Right atrium auricular region (tissue), 2 donors: ENCODE data around the gene ADGRD1. TPM values are rescaled to one million over a fixed set of nuclear protein-coding genes. Genes with fewer than 3 reads are reported as not detected.

ENCODE experiments used
- DNase-seq: peaks from one replicate; pipeline ENCODE4 v3.0.0-alpha.2; 2019; ENCODE audit warnings: low spot score
- H3K27ac ChIP-seq, 2 donors: fragments of 200-600 bp; sonication (generic); 1 replicate in 1 of 2; 2 replicates in 1 of 2; pipeline ENCODE4 v1.5.1; 2016 to 2019
- H3K27me3 ChIP-seq, 2 donors: fragments of 200-600 bp; sonication (generic); one replicate each; pipeline versions ENCODE4 v1.5.1 to v1.6.0; 2017 to 2019
- H3K36me3 ChIP-seq: fragments of 200-600 bp; sonication (generic); one replicate; pipeline ENCODE4 v1.5.1; 2016
- H3K4me1 ChIP-seq, 2 donors: fragments of 200-600 bp; sonication (generic); one replicate each; pipeline versions ENCODE4 v1.5.1 to v1.6.0; 2017 to 2019
- H3K4me3 ChIP-seq, 2 donors: fragments of 200-600 bp; sonication (generic); 1 replicate in 1 of 2; 2 replicates in 1 of 2; pipeline ENCODE4 v1.5.1; 2017 to 2019; ENCODE audit warnings: mild to moderate bottlenecking in 1 of 2, moderate library complexity in 1 of 2
- H3K9me3 ChIP-seq, 2 donors: fragments of 200-600 bp; sonication (generic); one replicate each; pipeline ENCODE4 v1.5.1; 2019
- total RNA-seq, 2 donors: library from RNA; depleted of rRNA; stranded (reverse); fragments of >200 nt; gene quantifications; one replicate each; pipeline ENCODE4 v1.1.0, GENCODE V29; 2016
- TF ChIP-seq, protein P1 (sequence below), 2 donors: fragments of 200-600 bp; sonication (generic); IDR thresholded peaks; one replicate each; pipeline ENCODE4 v1.5.1; 2019; ENCODE audit warnings: antibody characterized with exemption in 2 of 2

Gene ADGRD1
- total RNA-seq, 2 donors from 2014 or later = 120 to 168 TPM

DNA sequence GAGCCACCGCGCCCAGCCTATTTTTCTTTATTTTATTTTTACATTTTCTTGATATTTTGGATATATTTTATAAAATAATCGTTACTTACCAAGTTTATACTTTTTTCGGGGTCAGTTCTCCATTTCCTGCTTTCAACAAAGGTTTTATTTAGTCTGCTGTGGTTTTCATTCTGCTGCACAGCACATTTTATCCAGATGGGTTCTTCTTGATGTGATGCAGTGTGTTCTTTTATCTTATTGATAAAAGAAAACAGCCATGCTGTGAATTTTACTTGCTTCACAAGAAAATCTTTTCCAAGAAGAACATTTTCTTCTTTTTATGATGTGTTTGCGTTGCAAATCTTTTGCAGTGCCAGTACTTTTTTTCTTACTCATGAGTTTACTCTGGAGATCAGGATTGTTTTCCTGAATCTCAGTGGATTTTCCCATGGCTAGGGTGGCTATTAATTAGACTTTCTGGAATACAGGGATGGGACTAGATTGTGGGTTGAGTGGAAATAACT is 192.5 kb downstream of the ADGRD1 start:
- no peak for DNase-seq
- peaks cover 0 to 14% of the 10 kb centered on the region in 2 donors for H3K4me1 ChIP-seq
- TF ChIP-seq, protein P1, sequence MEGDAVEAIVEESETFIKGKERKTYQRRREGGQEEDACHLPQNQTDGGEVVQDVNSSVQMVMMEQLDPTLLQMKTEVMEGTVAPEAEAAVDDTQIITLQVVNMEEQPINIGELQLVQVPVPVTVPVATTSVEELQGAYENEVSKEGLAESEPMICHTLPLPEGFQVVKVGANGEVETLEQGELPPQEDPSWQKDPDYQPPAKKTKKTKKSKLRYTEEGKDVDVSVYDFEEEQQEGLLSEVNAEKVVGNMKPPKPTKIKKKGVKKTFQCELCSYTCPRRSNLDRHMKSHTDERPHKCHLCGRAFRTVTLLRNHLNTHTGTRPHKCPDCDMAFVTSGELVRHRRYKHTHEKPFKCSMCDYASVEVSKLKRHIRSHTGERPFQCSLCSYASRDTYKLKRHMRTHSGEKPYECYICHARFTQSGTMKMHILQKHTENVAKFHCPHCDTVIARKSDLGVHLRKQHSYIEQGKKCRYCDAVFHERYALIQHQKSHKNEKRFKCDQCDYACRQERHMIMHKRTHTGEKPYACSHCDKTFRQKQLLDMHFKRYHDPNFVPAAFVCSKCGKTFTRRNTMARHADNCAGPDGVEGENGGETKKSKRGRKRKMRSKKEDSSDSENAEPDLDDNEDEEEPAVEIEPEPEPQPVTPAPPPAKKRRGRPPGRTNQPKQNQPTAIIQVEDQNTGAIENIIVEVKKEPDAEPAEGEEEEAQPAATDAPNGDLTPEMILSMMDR (IDR thresholded peaks at IDR 0.05) = no peak
- H3K9me3 ChIP-seq = no peaks in the 10 kb centered on the region
- H3K36me3 ChIP-seq = no peaks in the 10 kb centered on the region
- H3K4me3 ChIP-seq = no peak overlapping the region
- H3K27me3 ChIP-seq = no peaks in the 10 kb centered on the region
- no peak overlapping the region for H3K27ac ChIP-seq

DNA sequence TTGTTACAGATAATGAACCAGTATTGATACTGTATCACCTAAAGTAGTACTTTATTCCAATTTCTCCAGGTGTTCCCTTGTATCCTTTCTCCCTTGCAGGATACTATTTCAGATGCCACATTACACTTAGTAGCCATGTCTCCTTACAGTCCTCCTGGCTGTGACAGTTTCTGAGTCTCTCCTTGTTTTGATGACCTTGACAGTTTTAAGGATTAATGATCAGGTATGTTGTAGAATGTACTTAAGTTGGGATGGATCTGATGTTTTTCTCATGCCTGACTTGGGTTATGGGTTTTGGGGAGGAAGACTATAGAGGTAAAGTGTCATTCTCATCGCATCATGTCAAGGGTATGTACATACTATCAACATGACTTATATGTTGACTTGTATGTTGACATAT is 193.6 kb downstream of the ADGRD1 start:
- Histone ChIP-seq H3K27ac (no peak overlapping the region), H3K4me1 (peaks cover 0 to 14% of the 10 kb centered on the region in 2 donors), H3K9me3 (no peaks in the 10 kb centered on the region), H3K36me3 (no peaks in the 10 kb centered on the region), H3K4me3 (no peak overlapping the region), H3K27me3 (no peaks in the 10 kb centered on the region)
- TF ChIP-seq, protein P1 (IDR thresholded peaks at IDR 0.05) = no peak
- DNase-seq = no peak

DNA sequence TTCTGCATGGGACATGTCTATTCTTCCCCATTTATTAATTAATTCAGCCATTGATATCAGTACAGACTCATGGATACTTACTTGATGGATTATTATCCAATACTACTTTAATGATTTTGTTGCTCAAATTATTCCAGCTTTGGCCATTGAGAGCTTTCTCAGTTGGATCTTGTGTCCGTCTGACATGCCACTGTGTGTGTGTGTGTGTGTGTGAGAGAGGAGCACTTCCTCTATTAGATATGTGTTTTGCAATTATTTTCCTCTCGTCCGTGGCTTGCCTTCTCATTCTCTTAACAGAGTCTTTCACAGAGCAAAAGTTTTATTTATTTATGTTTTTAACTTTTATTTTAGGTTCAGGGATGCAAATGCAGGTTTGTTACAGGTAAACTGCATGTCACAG is 194.2 kb downstream of the ADGRD1 start:
- H3K4me3 ChIP-seq = no peak overlapping the region
- peaks cover 0 to 11% of the 10 kb centered on the region in 2 donors for H3K4me1 ChIP-seq
- H3K36me3 ChIP-seq = no peaks in the 10 kb centered on the region
- no peaks in the 10 kb centered on the region for H3K9me3 ChIP-seq
- no peak overlapping the region for H3K27ac ChIP-seq
- TF ChIP-seq, protein P1 (IDR thresholded peaks at IDR 0.05) = no peak
- no peaks in the 10 kb centered on the region for H3K27me3 ChIP-seq
- peak; percentile 21 for DNase-seq

DNA sequence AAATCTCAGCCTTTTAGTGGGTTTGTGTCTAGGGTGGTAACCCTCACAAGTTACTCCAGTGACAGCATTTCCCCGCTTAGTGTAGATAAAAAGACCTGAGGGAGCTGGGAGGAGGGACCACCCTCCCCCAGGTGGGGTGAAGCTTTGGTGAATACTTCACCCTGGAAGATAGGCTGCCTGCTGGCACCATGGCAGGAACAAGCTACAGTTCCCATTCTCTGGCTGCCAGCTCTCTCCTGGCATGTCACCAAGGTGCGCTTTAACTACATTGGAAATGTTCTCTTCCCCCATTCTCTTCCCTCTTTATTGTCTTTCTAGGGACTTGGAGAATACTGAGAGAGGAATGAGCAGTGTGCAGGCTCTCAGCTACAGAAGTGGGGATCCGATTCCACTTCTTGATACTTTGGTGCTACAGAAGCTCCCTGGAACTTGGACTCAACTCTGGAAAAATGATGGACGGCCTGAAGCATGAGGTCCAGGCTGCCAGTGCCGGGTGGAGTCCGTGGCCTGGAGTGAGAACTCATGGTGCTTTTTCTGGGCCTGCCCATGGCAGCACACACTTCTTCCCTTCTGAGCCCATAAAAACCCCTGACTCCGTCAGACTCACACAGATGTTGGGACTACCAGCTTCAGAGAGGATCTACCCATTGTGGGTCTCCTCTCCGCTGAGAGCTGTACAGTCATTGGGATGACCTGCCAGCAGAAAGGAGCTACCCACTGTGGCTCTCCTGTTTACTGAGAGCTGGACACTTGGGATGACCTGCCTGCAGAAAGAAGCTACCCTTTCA is 198.0 kb downstream of the ADGRD1 start:
- Histone ChIP-seq H3K4me1 (no peaks in the 10 kb centered on the region), H3K9me3 (no peaks in the 10 kb centered on the region), H3K4me3 (no peak overlapping the region), H3K27me3 (no peaks in the 10 kb centered on the region), H3K36me3 (no peaks in the 10 kb centered on the region), H3K27ac (no peak overlapping the region)
- TF ChIP-seq, protein P1 (IDR thresholded peaks at IDR 0.05) = no peak
- DNase-seq = peak; percentile 56

DNA sequence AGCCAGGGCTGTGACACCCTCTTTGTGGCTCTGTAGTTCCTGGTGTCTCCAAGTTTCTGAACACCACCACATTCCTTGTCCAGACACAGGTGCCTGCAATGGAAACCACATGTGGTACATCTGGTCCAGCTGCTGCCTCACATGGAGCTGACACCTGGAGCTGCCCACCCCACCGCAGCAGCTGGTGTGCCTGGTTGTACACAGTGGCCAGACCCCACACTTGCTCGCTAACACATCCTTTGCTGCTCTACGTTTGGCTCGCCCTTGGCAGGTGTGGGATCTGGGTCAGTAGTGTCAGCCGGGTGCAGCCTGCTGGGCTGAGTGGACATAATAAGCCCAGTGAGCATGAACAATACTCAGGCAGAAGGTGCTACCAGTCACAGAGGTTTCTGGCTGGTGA is 198.9 kb downstream of the ADGRD1 start:
- H3K27ac ChIP-seq = no peak overlapping the region
- no peaks in the 10 kb centered on the region for H3K27me3 ChIP-seq
- no peaks in the 10 kb centered on the region for H3K36me3 ChIP-seq
- peak; percentile 53 for DNase-seq
- TF ChIP-seq, protein P1 (IDR thresholded peaks at IDR 0.05) = no peak
- H3K4me3 ChIP-seq = no peak overlapping the region
- no peaks in the 10 kb centered on the region for H3K4me1 ChIP-seq
- H3K9me3 ChIP-seq = no peaks in the 10 kb centered on the region
